Smooth muscle cell (in vitro differentiated cells): Measurements from ENCODE around the gene NPBWR2. TPM values are rescaled to one million over a fixed set of nuclear protein-coding genes. Genes with fewer than 3 reads are reported as not detected.
"Not testable (repeated sequence)": the region's sequence is repeated elsewhere in the genome, so short reads cannot be mapped to it uniquely, and the experiment has no call there.

Experiments
- DNase-seq: peaks from one replicate; lab custom pipeline; 2025; ENCODE audit not compliant: unreplicated experiment; lab: John Stamatoyannopoulos, UW
- H2AFZ ChIP-seq: fragments of 200-600 bp; sonication (generic); 2 replicates; pipeline ENCODE4 v1.6.0; 2016; ENCODE audit warnings: antibody characterized with exemption, low read depth, mild to moderate bottlenecking
- H3F3A ChIP-seq: fragments of 200-600 bp; sonication (generic); 2 replicates; pipeline ENCODE4 v1.6.0; 2017; ENCODE audit warnings: antibody characterized with exemption, low read depth
- H3K27ac ChIP-seq: fragments of 200-600 bp; sonication (generic); 2 replicates; pipeline ENCODE4 v1.5.1; 2016; ENCODE audit warnings: low read depth, mild to moderate bottlenecking
- H3K27me3 ChIP-seq: fragments of 200-600 bp; sonication (generic); 2 replicates; pipeline ENCODE4 v1.6.1; 2016; ENCODE audit warnings: low read depth, mild to moderate bottlenecking
- H3K36me3 ChIP-seq: fragments of 200-600 bp; sonication (generic); 2 replicates; pipeline ENCODE4 v1.5.1; 2016; ENCODE audit warnings: low read depth
- H3K4me1 ChIP-seq: fragments of 200-600 bp; sonication (generic); 2 replicates; pipeline ENCODE4 v1.5.1; 2016; ENCODE audit warnings: low read depth
- H3K4me2 ChIP-seq: fragments of 200-600 bp; sonication (generic); 2 replicates; pipeline ENCODE4 v1.6.0; 2016; ENCODE audit warnings: mild to moderate bottlenecking
- H3K4me3 ChIP-seq: fragments of 200-600 bp; sonication (generic); 2 replicates; pipeline ENCODE4 v1.5.1; 2016; ENCODE audit warnings: mild to moderate bottlenecking
- H3K79me2 ChIP-seq: fragments of 200-600 bp; sonication (generic); 2 replicates; pipeline ENCODE4 v1.6.0; 2016; ENCODE audit warnings: low read depth, mild to moderate bottlenecking
- H3K9ac ChIP-seq: fragments of 200-600 bp; sonication (generic); 2 replicates; pipeline ENCODE4 v1.6.0; 2016; ENCODE audit warnings: low read depth
- H3K9me3 ChIP-seq: fragments of 200-600 bp; sonication (generic); replicated peaks from 2 replicates; pipeline ENCODE4 v1.5.1; 2016; ENCODE audit warnings: low read depth
- H4K20me1 ChIP-seq: fragments of 200-600 bp; sonication (generic); 2 replicates; pipeline ENCODE4 v1.6.0; 2016; ENCODE audit warnings: low read depth
- WGBS: methylation state at CpG from one replicate; pipeline ENCODE4 v1.1.7; 2016; ENCODE audit warnings: low lambda C conversion rate; 5-methylcytosine and 5-hydroxymethylcytosine counted together
- polyA plus RNA-seq: library from polyadenylated mRNA; unstranded; fragments of >200 nt; fragmentation: Nextera tagmentation; extraction: Ambion mirVana; gene quantifications from 2 replicates; pipeline ENCODE4 v1.2.1, GENCODE V29; 2016
- total RNA-seq: library from RNA; depleted of rRNA; stranded (reverse); fragments of >200 nt; gene quantifications from 2 replicates; pipeline ENCODE4 v1.2.3, GENCODE V29; 2014
- TF ChIP-seq, protein P1 (sequence below): fragments of 200-600 bp; sonication (generic); IDR thresholded peaks from 2 replicates; pipeline ENCODE4 v1.5.1; 2017; ENCODE audit warnings: borderline replicate concordance, mild to moderate bottlenecking, antibody characterized with exemption; ENCODE audit not compliant: insufficient read depth, poor library complexity, severe bottlenecking

NPBWR2 gene
- total and polyA plus RNA-seq, 2 experiments from 2014 or later = not detected

DNA sequence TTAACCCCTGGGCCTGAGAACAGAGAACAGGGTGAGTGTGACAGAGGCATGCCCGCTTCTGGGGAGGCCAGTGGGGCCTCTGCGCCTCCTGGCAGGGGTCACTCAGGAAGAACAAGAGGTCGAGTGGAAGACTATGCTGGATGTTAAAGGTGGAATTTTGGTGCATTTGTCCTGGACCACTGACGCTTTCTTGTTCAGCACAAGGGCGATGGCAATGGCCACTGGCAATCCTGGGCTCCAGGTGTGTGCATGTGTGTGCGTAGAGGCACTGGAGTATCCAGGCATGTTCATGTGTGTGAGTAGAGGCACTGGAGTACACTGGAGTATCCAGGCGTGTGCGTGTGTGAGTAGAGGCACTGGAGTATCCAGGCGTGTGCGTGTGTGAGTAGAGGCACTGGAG, 23.5 kb upstream of the NPBWR2 start:
- Histone ChIP-seq H3K9me3 (no peaks in the 10 kb centered on the region), H2AFZ (no peak overlapping the region), H3K36me3 (no peaks in the 10 kb centered on the region), H3K27ac (no peak overlapping the region), H3K4me3 (no peak overlapping the region), H3K4me2 (no peak overlapping the region), H3K27me3 (peaks cover 4% of the 10 kb centered on the region), H3K9ac (no peak overlapping the region), H3K4me1 (no peaks in the 10 kb centered on the region), H3K79me2 (no peaks in the 10 kb centered on the region), H3F3A (no peaks in the 10 kb centered on the region), H4K20me1 (no peaks in the 10 kb centered on the region)
- TF ChIP-seq, protein P1, sequence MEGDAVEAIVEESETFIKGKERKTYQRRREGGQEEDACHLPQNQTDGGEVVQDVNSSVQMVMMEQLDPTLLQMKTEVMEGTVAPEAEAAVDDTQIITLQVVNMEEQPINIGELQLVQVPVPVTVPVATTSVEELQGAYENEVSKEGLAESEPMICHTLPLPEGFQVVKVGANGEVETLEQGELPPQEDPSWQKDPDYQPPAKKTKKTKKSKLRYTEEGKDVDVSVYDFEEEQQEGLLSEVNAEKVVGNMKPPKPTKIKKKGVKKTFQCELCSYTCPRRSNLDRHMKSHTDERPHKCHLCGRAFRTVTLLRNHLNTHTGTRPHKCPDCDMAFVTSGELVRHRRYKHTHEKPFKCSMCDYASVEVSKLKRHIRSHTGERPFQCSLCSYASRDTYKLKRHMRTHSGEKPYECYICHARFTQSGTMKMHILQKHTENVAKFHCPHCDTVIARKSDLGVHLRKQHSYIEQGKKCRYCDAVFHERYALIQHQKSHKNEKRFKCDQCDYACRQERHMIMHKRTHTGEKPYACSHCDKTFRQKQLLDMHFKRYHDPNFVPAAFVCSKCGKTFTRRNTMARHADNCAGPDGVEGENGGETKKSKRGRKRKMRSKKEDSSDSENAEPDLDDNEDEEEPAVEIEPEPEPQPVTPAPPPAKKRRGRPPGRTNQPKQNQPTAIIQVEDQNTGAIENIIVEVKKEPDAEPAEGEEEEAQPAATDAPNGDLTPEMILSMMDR = no peak
- 86% methylated on average over 10 of the region's 10 CpGs for WGBS
- DNase-seq = no peak

DNA sequence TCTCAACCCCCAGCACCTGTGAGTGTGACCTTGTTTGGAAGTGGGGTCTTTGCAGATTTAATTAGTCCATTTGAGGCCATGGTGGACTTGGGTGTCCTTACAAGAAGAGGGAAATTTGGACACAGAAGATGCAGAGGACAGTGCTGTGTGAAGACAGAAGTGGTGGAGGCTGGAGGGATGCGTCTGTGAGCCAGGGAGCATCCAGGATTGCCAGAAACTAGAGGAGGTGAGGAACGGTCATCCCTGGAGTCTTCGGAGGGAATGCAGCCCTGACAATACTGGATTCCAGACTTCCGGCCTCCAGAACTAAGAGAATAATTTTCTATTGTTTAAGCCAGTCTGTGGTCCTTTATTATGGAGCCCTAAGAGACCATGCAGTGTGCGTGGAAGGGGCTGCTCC, 22.9 kb upstream of the NPBWR2 start:
- Histone ChIP-seq H3K79me2 (no peaks in the 10 kb centered on the region), H4K20me1 (no peaks in the 10 kb centered on the region), H3K9me3 (no peaks in the 10 kb centered on the region), H3F3A (no peaks in the 10 kb centered on the region), H3K27ac (no peak overlapping the region), H3K4me1 (no peaks in the 10 kb centered on the region), H3K36me3 (no peaks in the 10 kb centered on the region), H3K9ac (no peak overlapping the region), H3K4me2 (no peak overlapping the region), H2AFZ (no peak overlapping the region), H3K27me3 (peaks cover 4% of the 10 kb centered on the region), H3K4me3 (no peak overlapping the region)
- WGBS = 92% methylated on average over 5 of the region's 5 CpGs
- DNase-seq = no peak
- TF ChIP-seq, protein P1 = no peak

DNA sequence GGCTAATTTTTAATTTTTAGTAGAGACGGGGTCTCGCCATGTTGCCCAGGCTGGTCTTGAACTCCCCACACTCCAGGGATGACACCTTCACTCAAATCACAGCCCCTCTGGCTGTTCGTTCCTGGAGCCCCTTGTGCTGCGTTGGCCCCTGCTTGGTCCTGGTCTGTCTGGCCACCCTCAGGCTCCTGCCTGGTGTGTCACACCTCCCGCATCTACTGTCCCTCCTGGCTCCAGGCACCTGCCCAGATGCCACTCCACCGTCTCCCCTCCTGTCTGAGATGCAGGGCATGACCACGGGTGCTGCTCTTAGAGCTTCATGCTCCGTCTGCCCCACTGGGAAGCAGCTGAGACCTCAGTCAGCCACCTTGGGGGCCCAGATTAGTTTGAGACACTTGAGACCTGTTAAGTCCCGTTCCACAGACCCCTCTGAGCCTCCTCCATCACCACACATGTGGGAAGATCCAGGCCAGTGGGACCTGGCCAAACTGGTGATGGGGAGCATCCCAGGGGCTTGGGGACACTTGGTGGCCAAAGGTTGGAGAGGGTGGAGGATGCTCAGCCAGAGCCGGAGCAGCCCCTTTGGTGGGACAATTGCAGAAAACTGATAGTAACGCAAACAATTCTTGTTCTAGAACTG, 21.9 kb upstream of the NPBWR2 start:
- Histone ChIP-seq H3K9me3 (no peaks in the 10 kb centered on the region), H3K27ac (no peak overlapping the region), H3K27me3 (peaks cover 7% of the 10 kb centered on the region), H3K79me2 (no peaks in the 10 kb centered on the region), H3K9ac (no peak overlapping the region), H3K36me3 (no peaks in the 10 kb centered on the region), H4K20me1 (no peaks in the 10 kb centered on the region), H3K4me1 (no peaks in the 10 kb centered on the region), H3K4me2 (no peak overlapping the region), H3F3A (no peaks in the 10 kb centered on the region), H3K4me3 (no peak overlapping the region), H2AFZ (no peak overlapping the region)
- 91% methylated on average over 11 of the region's 11 CpGs for WGBS
- TF ChIP-seq, protein P1 = no peak
- DNase-seq = no peak

DNA sequence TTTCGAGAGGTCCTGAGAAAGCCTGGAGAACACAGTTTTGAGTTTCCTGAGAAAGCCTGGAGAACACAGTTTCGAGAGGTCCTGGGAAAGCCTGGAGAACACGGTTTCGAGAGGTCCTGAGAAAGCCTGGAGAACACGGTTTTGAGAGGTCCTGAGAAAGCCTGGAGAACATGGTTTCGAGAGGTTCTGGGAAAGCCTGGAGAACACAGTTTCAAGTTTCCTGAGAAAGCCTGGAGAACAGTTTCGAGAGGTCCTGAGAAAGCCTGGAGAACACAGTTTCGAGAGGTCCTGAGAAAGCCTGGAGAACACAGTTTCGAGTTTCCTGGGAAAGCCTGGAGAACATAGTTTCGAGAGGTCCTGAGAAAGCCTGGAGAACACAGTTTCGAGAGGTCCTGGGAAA, 16.2 kb upstream of the NPBWR2 start:
- not testable (repeated sequence) for DNase-seq, H3K9ac ChIP-seq, H3F3A ChIP-seq, H3K4me1 ChIP-seq, H3K4me3 ChIP-seq, H2AFZ ChIP-seq, H3K4me2 ChIP-seq, H3K36me3 ChIP-seq, H4K20me1 ChIP-seq, H3K79me2 ChIP-seq, H3K27ac ChIP-seq, H3K9me3 ChIP-seq
- WGBS = 93% methylated on average over 11 of the region's 11 CpGs
- peaks cover 33% of the 10 kb centered on the region for H3K27me3 ChIP-seq

DNA sequence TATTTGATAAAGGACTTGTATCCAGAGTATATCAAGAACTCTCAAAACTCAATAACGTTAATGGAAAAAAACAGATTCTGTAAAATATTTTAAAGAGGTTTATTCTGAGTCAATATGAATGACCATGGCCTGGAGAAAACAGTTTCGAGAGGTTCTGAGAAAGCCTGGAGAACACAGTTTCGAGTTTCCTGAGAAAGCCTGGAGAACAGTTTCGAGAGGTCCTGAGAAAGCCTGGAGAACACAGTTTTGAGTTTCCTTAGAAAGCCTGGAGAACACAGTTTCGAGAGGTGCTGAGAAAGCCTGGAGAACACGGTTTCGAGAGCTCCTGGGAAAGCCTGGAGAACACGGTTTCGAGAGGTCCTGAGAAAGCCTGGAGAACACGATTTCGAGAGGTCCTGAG, 15.6 kb upstream of the NPBWR2 start:
- not testable (repeated sequence) for H3K9me3 ChIP-seq, H3K4me3 ChIP-seq, H3K4me1 ChIP-seq, H3K27ac ChIP-seq, H4K20me1 ChIP-seq, H2AFZ ChIP-seq, DNase-seq, H3K4me2 ChIP-seq, H3K79me2 ChIP-seq, H3K36me3 ChIP-seq, H3F3A ChIP-seq, H3K9ac ChIP-seq
- peaks cover 30% of the 10 kb centered on the region for H3K27me3 ChIP-seq
- WGBS = 87% methylated on average over 11 of the region's 11 CpGs
